ENCODE measurements around the gene ATP8A2.
"Not testable (repeated sequence)": the region's sequence is repeated elsewhere in the genome, so short reads cannot be mapped to it uniquely, and the experiment has no call there.

Gene ATP8A2

GRCh38 chr13:25462301-25463125 is 90.7 kb downstream of the ATP8A2 start:
- no peak for DNase-seq (ENCODE audit: low read depth, low spot score)

- no peak for DNase-seq (ENCODE audit: low read depth, low spot score)
Observed at GRCh38 chr13:25463496-25463895, 91.7 kb downstream of the ATP8A2 start.

GRCh38 chr13:25466880-25467279 is 95.1 kb downstream of the ATP8A2 start:
- DNase-seq (ENCODE audit: low read depth, low spot score), result no peak

GRCh38 chr13:25468325-25469168 is 96.8 kb downstream of the ATP8A2 start:
- DNase-seq (ENCODE audit: low read depth, low spot score), result no peak

- no peak for DNase-seq (ENCODE audit: low read depth, low spot score)
Observed at GRCh38 chr13:25469169-25469525, 97.4 kb downstream of the ATP8A2 start.

- no peak for DNase-seq (ENCODE audit: low read depth, low spot score)
Observed at GRCh38 chr13:25473864-25474263, 102.1 kb downstream of the ATP8A2 start.

- no peak for DNase-seq (ENCODE audit: low read depth, low spot score)
Observed at GRCh38 chr13:25478186-25478585, 106.4 kb downstream of the ATP8A2 start.

- DNase-seq (ENCODE audit: low read depth, low spot score), result no peak
Observed at GRCh38 chr13:25489238-25489637, 117.5 kb downstream of the ATP8A2 start.

GRCh38 chr13:25490236-25490635 is 118.5 kb downstream of the ATP8A2 start:
- DNase-seq (ENCODE audit: low read depth, low spot score), result no peak

- DNase-seq (ENCODE audit: low read depth, low spot score), result no peak
Observed at GRCh38 chr13:25493931-25494640, 122.3 kb downstream of the ATP8A2 start.

- no peak for DNase-seq (ENCODE audit: low read depth, low spot score)
Observed at GRCh38 chr13:25494698-25495411, 123.1 kb downstream of the ATP8A2 start.

- no peak for DNase-seq (ENCODE audit: low read depth, low spot score)
Observed at GRCh38 chr13:25501231-25501630, 129.5 kb downstream of the ATP8A2 start.

- DNase-seq (ENCODE audit: low read depth, low spot score), result no peak
Observed at GRCh38 chr13:25502031-25502430, 130.3 kb downstream of the ATP8A2 start.

GRCh38 chr13:25502551-25502950 is 130.8 kb downstream of the ATP8A2 start:
- DNase-seq (ENCODE audit: low read depth, low spot score), result no peak

GRCh38 chr13:25503856-25504255 is 132.1 kb downstream of the ATP8A2 start:
- no peak for DNase-seq (ENCODE audit: low read depth, low spot score)

GRCh38 chr13:25507841-25508240 is 136.1 kb downstream of the ATP8A2 start:
- DNase-seq (ENCODE audit: low read depth, low spot score), result no peak

- not testable (repeated sequence) for DNase-seq (ENCODE audit: low read depth, low spot score)
Observed at GRCh38 chr13:25513060-25513459, 141.3 kb downstream of the ATP8A2 start.

GRCh38 chr13:25518441-25518840 is 146.7 kb downstream of the ATP8A2 start:
- DNase-seq (ENCODE audit: low read depth, low spot score), result no peak

GRCh38 chr13:25525884-25526283 is 154.1 kb downstream of the ATP8A2 start:
- DNase-seq (ENCODE audit: low read depth, low spot score), result no peak

GRCh38 chr13:25528266-25528665 is 156.5 kb downstream of the ATP8A2 start:
- DNase-seq (ENCODE audit: low read depth, low spot score), result no peak

- no peak for DNase-seq (ENCODE audit: low read depth, low spot score)
Observed at GRCh38 chr13:25529425-25529824, 157.7 kb downstream of the ATP8A2 start.

GRCh38 chr13:25538276-25538675 is 166.5 kb downstream of the ATP8A2 start:
- DNase-seq (ENCODE audit: low read depth, low spot score), result no peak

Data from smooth muscle cell of the brain vasculature (primary cell).